SH-SY5Y (cell line): ENCODE results near the gene CREG2.

ENCODE experiments used
- GATA2 ChIP-seq: IDR thresholded peaks from 2 replicates; pipeline ENCODE4 v1.6.1; 2011; ENCODE audit warnings: mild to moderate bottlenecking, low read depth, low read length
- GATA3 ChIP-seq: IDR thresholded peaks from 2 replicates; pipeline ENCODE4 v1.6.1; 2011; ENCODE audit warnings: low read depth, mild to moderate bottlenecking, low read length, moderate library complexity

The CREG2 gene

GRCh38 chr2:101418460-101419095, 31.3 kb upstream of the CREG2 start:
- TF ChIP-seq GATA3 (no peak), GATA2 (no peak)

GRCh38 chr2:101416609-101417008, 29.3 kb upstream of the CREG2 start:
- no peak for TF ChIP-seq GATA3
- TF ChIP-seq GATA2 = no peak

GRCh38 chr2:101415884-101416283, 28.6 kb upstream of the CREG2 start:
- TF ChIP-seq GATA3 (no peak), GATA2 (no peak)

DNA sequence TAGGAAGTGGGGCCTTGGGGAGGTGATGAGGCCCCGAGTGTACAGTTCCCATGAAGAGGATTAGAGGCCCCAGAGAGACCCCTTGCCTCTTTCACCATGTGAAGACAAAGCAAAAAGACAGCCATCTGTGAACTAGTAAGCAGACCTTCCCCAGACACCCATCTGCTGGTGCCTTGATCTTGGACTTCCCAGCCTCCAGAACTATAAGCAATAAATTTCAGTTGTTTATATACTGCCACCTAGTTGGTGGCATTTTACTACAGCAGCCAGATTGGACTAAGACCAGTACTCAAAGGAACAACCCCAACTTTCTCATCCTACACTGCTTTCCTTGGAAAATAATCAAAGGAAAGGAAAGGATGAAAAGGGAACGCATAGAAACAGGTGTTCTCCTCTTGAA, 27.9 kb upstream of the CREG2 start:
- TF ChIP-seq GATA3 = no peak
- no peak for TF ChIP-seq GATA2

GRCh38 chr2:101412092-101412694, 24.9 kb upstream of the CREG2 start:
- TF ChIP-seq GATA2 (no peak), GATA3 (no peak)

DNA sequence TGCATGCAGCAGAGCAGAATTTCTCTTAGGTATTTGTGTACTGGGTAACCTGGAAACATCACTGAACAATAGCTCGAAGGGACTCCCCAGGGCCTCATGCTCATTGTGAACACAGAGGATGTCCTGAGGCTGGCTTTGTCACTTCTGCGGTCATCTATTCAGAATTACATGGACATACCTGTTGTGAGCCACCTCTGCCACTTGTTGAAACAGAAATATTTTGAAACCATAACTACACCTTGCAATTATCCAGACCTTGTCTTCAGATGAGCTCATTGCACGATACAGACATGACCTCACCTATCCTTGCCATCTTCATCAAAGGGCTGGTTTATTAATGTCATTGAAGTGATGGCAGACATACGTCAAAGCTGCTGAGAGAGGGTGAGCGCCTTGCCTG, 23.4 kb upstream of the CREG2 start:
- TF ChIP-seq GATA3 (no peak), GATA2 (no peak)

DNA sequence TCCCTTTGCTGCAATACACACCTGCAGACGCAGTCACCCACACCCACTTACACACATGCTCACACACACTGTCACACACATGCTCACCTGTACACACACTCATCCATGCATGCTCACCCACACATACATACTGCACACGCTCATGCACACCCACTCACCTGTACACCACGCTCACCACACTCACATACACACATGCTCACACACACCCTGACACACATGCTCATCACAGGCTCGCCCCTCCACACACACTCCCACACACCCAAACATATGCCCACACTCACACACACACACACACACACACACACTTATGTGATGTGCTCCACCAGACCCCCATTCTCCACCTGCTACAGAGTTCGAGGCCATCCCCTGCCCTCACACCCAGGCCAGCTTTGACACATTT, 22.8 kb upstream of the CREG2 start:
- no peak for TF ChIP-seq GATA2
- no peak for TF ChIP-seq GATA3

- TF ChIP-seq GATA3 = no peak
- no peak for TF ChIP-seq GATA2
Observed at GRCh38 chr2:101409699-101410098, 22.4 kb upstream of the CREG2 start.

DNA sequence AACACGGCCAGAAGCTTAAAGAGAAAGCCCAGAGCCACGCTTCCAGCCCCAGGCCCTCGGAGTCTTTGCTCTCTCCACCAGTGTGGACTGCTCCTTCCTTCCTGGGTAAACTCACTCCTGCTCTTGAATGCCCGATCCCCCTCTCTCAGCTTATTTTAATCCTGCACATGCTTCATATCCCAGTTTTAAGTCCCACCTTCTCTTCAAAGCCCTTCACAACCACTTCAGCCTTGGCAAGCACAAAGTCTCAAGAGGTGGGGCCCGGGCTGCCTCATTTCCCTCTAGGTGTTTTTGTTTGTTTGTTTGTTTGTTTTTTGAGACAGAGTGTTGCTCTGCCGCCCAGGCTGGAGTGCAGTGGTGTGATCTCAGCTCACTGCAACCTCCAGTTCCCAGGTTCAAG, 21.6 kb upstream of the CREG2 start:
- no peak for TF ChIP-seq GATA2
- TF ChIP-seq GATA3 = no peak

GRCh38 chr2:101405351-101405899, 18.1 kb upstream of the CREG2 start:
- no peak for TF ChIP-seq GATA2
- no peak for TF ChIP-seq GATA3

GRCh38 chr2:101403745-101404144, 16.4 kb upstream of the CREG2 start:
- TF ChIP-seq GATA3 (no peak), GATA2 (no peak)

- TF ChIP-seq GATA3 (no peak), GATA2 (no peak)
Observed at GRCh38 chr2:101402630-101403029, 15.3 kb upstream of the CREG2 start.

DNA sequence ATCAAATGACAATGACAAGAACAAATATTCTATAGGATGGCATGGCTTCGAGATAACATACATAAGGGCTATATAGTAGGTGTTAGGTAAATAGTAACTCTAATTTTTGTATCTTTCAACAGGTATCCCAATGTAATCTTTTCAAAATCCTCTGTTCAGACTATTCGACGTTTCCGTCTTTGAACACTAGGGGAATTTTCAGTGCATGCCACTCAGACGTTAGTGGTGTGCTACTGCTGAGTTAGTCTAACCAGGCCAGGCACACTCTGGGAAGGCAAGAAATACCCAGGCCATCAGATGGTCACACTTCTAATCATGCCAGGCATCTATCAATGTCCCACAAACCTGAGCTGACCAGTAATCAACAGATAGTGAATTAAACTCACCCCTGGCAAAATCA, 14.6 kb upstream of the CREG2 start:
- TF ChIP-seq GATA2 (no peak), GATA3 (no peak)

- no peak for TF ChIP-seq GATA3
- no peak for TF ChIP-seq GATA2
Observed at GRCh38 chr2:101401326-101401665, 14.0 kb upstream of the CREG2 start.

DNA sequence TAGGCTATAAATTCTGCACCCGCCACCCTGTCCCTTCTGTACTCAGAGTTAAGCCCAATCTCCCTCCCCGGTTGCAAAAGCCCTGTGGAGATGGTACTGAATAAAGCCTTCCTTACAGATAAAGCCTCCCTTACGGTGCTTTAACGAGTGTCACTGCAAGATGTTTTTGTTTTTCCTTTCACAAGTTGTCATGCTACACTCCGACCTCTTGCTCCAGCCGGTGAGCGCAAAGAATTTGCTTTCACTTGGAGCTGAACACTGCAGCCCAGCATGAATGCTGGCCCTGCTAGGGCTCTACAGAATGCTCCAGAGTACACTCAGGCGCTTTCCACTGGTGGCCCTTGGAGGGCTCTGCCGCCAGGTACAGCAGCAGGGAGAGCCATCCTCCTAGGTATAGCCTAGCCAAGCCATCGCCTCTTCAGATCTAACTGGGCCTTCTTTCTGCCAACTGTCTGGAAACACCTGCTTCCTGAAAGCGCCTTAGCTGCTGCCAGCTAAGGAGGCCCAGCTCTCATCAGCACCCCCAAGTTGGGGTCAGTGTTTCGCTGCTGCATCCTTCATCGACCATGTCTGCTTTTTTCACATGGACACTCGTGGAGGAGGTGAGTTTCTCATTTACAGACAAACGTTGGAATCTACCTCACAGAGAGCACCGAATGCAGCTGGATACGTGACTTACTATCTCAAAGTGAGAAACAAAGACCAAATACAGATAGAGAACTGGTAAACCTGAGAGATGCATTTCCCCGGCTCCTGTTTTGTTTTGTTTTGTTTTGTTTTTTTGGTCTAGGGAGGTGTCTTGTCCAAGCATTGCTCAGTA, 13.4 kb upstream of the CREG2 start:
- no peak for TF ChIP-seq GATA3
- TF ChIP-seq GATA2 = no peak

GRCh38 chr2:101400048-101400447, 12.7 kb upstream of the CREG2 start:
- TF ChIP-seq GATA3 (no peak), GATA2 (no peak)
